HCT116 (cell line): Measurements from ENCODE around the gene IBSP. TPM values are rescaled to one million over a fixed set of nuclear protein-coding genes. Genes with fewer than 3 reads are reported as not detected.

ENCODE experiments used
- total RNA-seq: library from RNA; stranded (reverse); gene quantifications from one replicate; pipeline ENCODE4 v1.2.1, GENCODE V29; 2021; ENCODE audit not compliant: unreplicated experiment

Gene IBSP
- total RNA-seq, 1 experiment from 2014 or later, result not detected

Other genes with a start within 250 kb of the IBSP start
- not detected for gene DSPP, start 191.0 kb upstream of the IBSP start, total RNA-seq
- gene DMP1, start 149.3 kb upstream of the IBSP start, total RNA-seq, result not detected
- not detected for gene MEPE, start 33.4 kb downstream of the IBSP start, total RNA-seq
- gene SPP1, start 176.2 kb downstream of the IBSP start, total RNA-seq, result 4.1 TPM
- gene PKD2, start 208.1 kb downstream of the IBSP start, total RNA-seq, result 10.1 TPM